CD14-positive monocyte (primary cell): ENCODE results near the gene DNAJA2. TPM values are rescaled to one million over a fixed set of nuclear protein-coding genes. Genes with fewer than 3 reads are reported as not detected.

Source experiments
- DNase-seq, 3 donors: peaks; one replicate each; pipeline ENCODE4 v3.0.0-alpha.2; 2011 to 2022
- H2AFZ ChIP-seq: 2 replicates; pipeline ENCODE4 v1.6.0; 2012; ENCODE audit warnings: mild to moderate bottlenecking, low read depth, low read length, inconsistent platforms; ENCODE audit not compliant: insufficient read depth, poor library complexity, severe bottlenecking
- H3K27ac ChIP-seq, 2 donors: 1 replicate in 1 of 2; 2 replicates in 1 of 2; pipeline ENCODE4 v1.5.1; 2012 to 2013; ENCODE audit warnings: low read length in 2 of 2, control low read depth in 1 of 2, inconsistent platforms in 1 of 2, low read depth in 1 of 2, mild to moderate bottlenecking in 1 of 2
- H3K27me3 ChIP-seq, 2 donors: one replicate each; pipeline versions ENCODE4 v1.6.0 to v1.6.1; 2011 to 2013; ENCODE audit warnings: low read length in 2 of 2; ENCODE audit not compliant: control insufficient read depth in 2 of 2, insufficient read depth in 2 of 2
- H3K36me3 ChIP-seq, 2 donors: replicated peaks in 1 of 2; 1 replicate in 1 of 2; 2 replicates in 1 of 2; pipeline versions ENCODE4 v1.5.1 to v1.6.1; 2012 to 2013; ENCODE audit warnings: low read length in 2 of 2, control low read depth in 1 of 2, inconsistent platforms in 1 of 2, mild to moderate bottlenecking in 1 of 2; ENCODE audit not compliant: insufficient read depth in 2 of 2, control insufficient read depth in 1 of 2
- H3K4me1 ChIP-seq, 2 donors: 1 replicate in 1 of 2; 2 replicates in 1 of 2; pipeline versions ENCODE4 v1.5.1 to v1.6.1; 2012 to 2013; ENCODE audit warnings: low read length in 2 of 2, control low read depth in 1 of 2, inconsistent platforms in 1 of 2, mild to moderate bottlenecking in 1 of 2, moderate library complexity in 1 of 2; ENCODE audit not compliant: insufficient read depth in 2 of 2, control insufficient read depth in 1 of 2
- H3K4me2 ChIP-seq: replicated peaks from 2 replicates; pipeline ENCODE3; 2012; ENCODE audit warnings: low read length, moderate library complexity, mild to moderate bottlenecking; ENCODE audit not compliant: poor library complexity, severe bottlenecking; ENCODE audit errors: extremely low read depth
- H3K4me3 ChIP-seq, 3 experiments: fragments of 200-600 bp in 1 of 3; sonication (generic) in 1 of 3; replicated peaks in 1 of 3; 1 replicate in 2 of 3; 2 replicates in 1 of 3; pipeline ENCODE4 v1.5.1; 2011 to 2013; ENCODE audit warnings: low read length in 3 of 3, mild to moderate bottlenecking in 3 of 3, control low read depth in 2 of 3, low read depth in 2 of 3, inconsistent platforms in 1 of 3, moderate library complexity in 1 of 3
- H3K79me2 ChIP-seq: 2 replicates; pipeline ENCODE4 v1.6.0; 2012; ENCODE audit warnings: mild to moderate bottlenecking, control low read depth, inconsistent platforms, low read length, moderate library complexity; ENCODE audit not compliant: insufficient read depth
- H3K9ac ChIP-seq: 2 replicates; pipeline ENCODE4 v1.6.0; 2017; ENCODE audit warnings: low read length, mild to moderate bottlenecking; ENCODE audit not compliant: insufficient read depth, poor library complexity, severe bottlenecking
- H3K9me3 ChIP-seq, 2 donors: replicated peaks in 1 of 2; 1 replicate in 1 of 2; 2 replicates in 1 of 2; pipeline versions ENCODE4 v1.5.1 to v1.6.1; 2012 to 2013; ENCODE audit warnings: low read length in 2 of 2, control low read depth in 1 of 2; ENCODE audit not compliant: control insufficient read depth in 1 of 2, insufficient read depth in 1 of 2
- H4K20me1 ChIP-seq: 2 replicates; pipeline ENCODE4 v1.6.0; 2012; ENCODE audit warnings: mild to moderate bottlenecking, low read length, control low read depth, moderate library complexity; ENCODE audit not compliant: insufficient read depth
- H3K27ac Mint-ChIP-seq, 7 donors: one replicate each; pipeline ENCODE4 v1.8.0; 2020; ENCODE audit warnings: mild to moderate bottlenecking in 7 of 7, mixed read lengths in 7 of 7, moderate library complexity in 6 of 7, inconsistent platforms in 2 of 7
- H3K27me3 Mint-ChIP-seq, 3 donors: one replicate each; pipeline ENCODE4 v1.8.0; 2021 to 2022; ENCODE audit warnings: low read depth in 3 of 3, mild to moderate bottlenecking in 3 of 3, mixed read lengths in 3 of 3, moderate library complexity in 3 of 3, inconsistent platforms in 1 of 3
- H3K36me3 Mint-ChIP-seq, 2 donors: one replicate each; pipeline ENCODE4 v1.8.0; 2020; ENCODE audit warnings: mixed read lengths in 2 of 2, inconsistent platforms in 1 of 2, mild to moderate bottlenecking in 1 of 2
- H3K4me1 Mint-ChIP-seq: one replicate; pipeline ENCODE4 v1.8.0; 2020; ENCODE audit warnings: mild to moderate bottlenecking, mixed read lengths
- H3K4me3 Mint-ChIP-seq, 2 donors: one replicate each; pipeline ENCODE4 v1.8.0; 2020; ENCODE audit warnings: mild to moderate bottlenecking in 2 of 2, mixed read lengths in 2 of 2, moderate library complexity in 1 of 2
- H3K9me3 Mint-ChIP-seq, 7 donors: one replicate each; pipeline ENCODE4 v1.8.0; 2020 to 2022; ENCODE audit warnings: mixed read lengths in 7 of 7, mild to moderate bottlenecking in 6 of 7, moderate library complexity in 6 of 7, inconsistent platforms in 2 of 7
- CTCF ChIP-seq: fragments of 200-600 bp; IDR thresholded peaks from one replicate; pipeline ENCODE4 v1.8.0; 2022; ENCODE audit warnings: antibody characterized with exemption, mild to moderate bottlenecking
- WGBS: methylation state at CpG from one replicate; pipeline ENCODE4 v1.1.5; 2013; ENCODE audit warnings: missing lambda C conversion rate; ENCODE audit not compliant: insufficient coverage; 5-methylcytosine and 5-hydroxymethylcytosine counted together
- intact Hi-C, 2 donors: fragments of 100-400 bp; cut with micrococcal nuclease; formaldehyde crosslinking; loops; one replicate each; pipeline versions ENCODE4 v1.15.0 to v1.15.1; 2023
- polyA plus RNA-seq, 3 donors: library from polyadenylated mRNA; depleted of rRNA in 1 of 3; unstranded in 2 of 3; stranded (reverse) in 1 of 3; fragments of 300-500 nt in 2 of 3; fragments of >200 nt in 1 of 3; fragmentation: Illumina TruSeq in 2 of 3; gene quantifications; 1 replicate in 2 of 3; 2 replicates in 1 of 3; pipeline ENCODE4 v1.2.3, GENCODE V29; 2012 to 2021

Gene DNAJA2
- polyA plus RNA-seq, 3 donors, result 14.4 to 63.4 (median 62.9) TPM

- no peak overlapping the region for H3K27ac Mint-ChIP-seq
- no peaks in the 10 kb centered on the region for H3K27me3 ChIP-seq
- H3K4me3 Mint-ChIP-seq, result no peak overlapping the region
These were observed 44.7 kb downstream of the DNAJA2 start for GRCh38 chr16:46928811-46929210.

GRCh38 chr16:46927273-46927672 is 46.2 kb downstream of the DNAJA2 start:
- H3K4me3 ChIP-seq, result no peak overlapping the region
- no peaks in the 10 kb centered on the region for H3K9me3 ChIP-seq
- H3K36me3 Mint-ChIP-seq, result peaks cover 30 to 48% of the 10 kb centered on the region in 2 donors
- H3K4me2 ChIP-seq, result no peak overlapping the region
- H3K9ac ChIP-seq, result no peak overlapping the region
- no peaks in the 10 kb centered on the region for H4K20me1 ChIP-seq
- H3K4me1 Mint-ChIP-seq, result peaks cover 4% of the 10 kb centered on the region
- peaks cover 0 to 6% of the 10 kb centered on the region in 2 donors for H3K4me1 ChIP-seq
- DNase-seq, result no peak
- peak overlapping the region in 3 of 7 donors; percentile 31 to 71 (median 37) for H3K27ac Mint-ChIP-seq
- no peaks in the 10 kb centered on the region for H3K79me2 ChIP-seq
- intact Hi-C loops, result no loop called here
- peaks cover 14 to 41% of the 10 kb centered on the region in 2 donors for H3K36me3 ChIP-seq
- TF ChIP-seq CTCF, result no peak
- no peaks in the 10 kb centered on the region for H3K9me3 Mint-ChIP-seq
- H3K27me3 Mint-ChIP-seq, result no peaks in the 10 kb centered on the region
- H2AFZ ChIP-seq, result no peak overlapping the region
- H3K4me3 Mint-ChIP-seq, result no peak overlapping the region
- no peak overlapping the region for H3K27ac ChIP-seq
- no peaks in the 10 kb centered on the region for H3K27me3 ChIP-seq
- 100% methylated on average over 5 of the region's 8 CpGs for WGBS

More at GRCh38 chr16:46928811-46929210, 44.7 kb downstream of the DNAJA2 start:
- H3K4me1 Mint-ChIP-seq, result peaks cover 10% of the 10 kb centered on the region
- H3K79me2 ChIP-seq, result no peaks in the 10 kb centered on the region
- no peaks in the 10 kb centered on the region for H4K20me1 ChIP-seq
- intact Hi-C loops, result no loop called here
- peaks cover 10 to 26% of the 10 kb centered on the region in 2 donors for H3K36me3 ChIP-seq
- peaks cover 22 to 33% of the 10 kb centered on the region in 2 donors for H3K36me3 Mint-ChIP-seq
- no peak for TF ChIP-seq CTCF
- H3K9me3 ChIP-seq, result no peaks in the 10 kb centered on the region
- H3K9ac ChIP-seq, result no peak overlapping the region
- peaks cover 4 to 13% of the 10 kb centered on the region in 2 donors for H3K4me1 ChIP-seq
- peaks cover 0 to 6% (median 2%) of the 10 kb centered on the region in 3 donors for H3K27me3 Mint-ChIP-seq
- no peak for DNase-seq
- no peak overlapping the region for H2AFZ ChIP-seq
- H3K4me3 ChIP-seq, result no peak overlapping the region
- no peaks in the 10 kb centered on the region for H3K9me3 Mint-ChIP-seq
- H3K4me2 ChIP-seq, result no peak overlapping the region
- no peak overlapping the region for H3K27ac ChIP-seq
- WGBS, result 80% methylated on average over 13 of the region's 15 CpGs
